Thyroid gland (tissue), 4 donors: ENCODE data around the gene MTA1.

ENCODE experiments used
- CTCF ChIP-seq, 6 experiments: fragments of 200-600 bp in 3 of 6; fragments of 450-650 bp in 3 of 6; sonication (generic) in 3 of 6; IDR thresholded peaks; one replicate each; pipeline ENCODE4 v1.5.1; 2016 to 2019; ENCODE audit warnings: antibody characterized with exemption in 6 of 6, mild to moderate bottlenecking in 2 of 6, inconsistent platforms in 1 of 6, moderate library complexity in 1 of 6
- POLR2A ChIP-seq, 2 donors: fragments of 450-650 bp; IDR thresholded peaks; one replicate each; pipeline ENCODE4 v1.6.1; 2017; ENCODE audit warnings: antibody characterized with exemption in 2 of 2, mild to moderate bottlenecking in 2 of 2, moderate library complexity in 1 of 2

DNA sequence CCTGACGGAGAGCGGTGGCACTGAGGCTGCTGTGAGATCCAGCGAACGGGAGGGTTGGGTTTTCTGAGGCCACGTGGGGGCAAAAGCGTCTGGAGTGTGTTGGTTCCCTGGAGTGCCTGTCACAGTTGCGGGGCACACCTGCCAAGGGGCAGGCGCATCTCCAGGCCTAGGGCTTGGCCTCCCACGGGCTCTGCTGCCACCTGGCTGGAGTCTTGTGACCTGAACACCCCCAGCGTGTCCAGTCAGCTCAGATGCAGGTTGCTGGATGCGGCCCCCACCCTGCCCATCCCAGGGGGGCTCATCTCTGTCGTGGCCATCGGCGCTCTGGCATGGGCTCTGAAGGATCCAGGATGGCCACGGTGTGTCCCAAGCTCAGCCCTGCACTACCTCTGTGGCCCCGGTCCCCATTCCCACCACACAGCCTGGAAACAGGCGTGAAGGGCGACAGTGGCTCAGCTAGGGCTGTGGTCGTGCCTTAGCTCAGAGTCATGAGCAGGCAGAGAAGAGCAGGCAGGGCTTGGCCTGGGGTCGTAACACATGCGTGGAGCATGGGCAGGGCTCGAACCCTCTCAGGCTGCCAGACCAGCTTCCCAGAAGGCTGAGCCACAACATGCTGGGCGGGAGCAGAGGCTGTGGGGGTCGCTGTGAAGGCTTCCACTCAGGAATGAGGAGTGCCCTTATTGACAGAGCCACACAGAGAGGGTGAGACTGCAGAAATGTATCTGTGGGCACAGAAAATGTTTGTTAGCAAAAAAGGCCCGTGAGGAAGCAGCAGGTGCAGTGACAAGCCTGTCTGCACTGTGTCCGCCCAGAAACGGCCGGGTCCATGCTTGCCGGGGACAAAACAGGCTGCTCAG is 31.5 kb downstream of the MTA1 start:
- no peak for TF ChIP-seq CTCF (IDR thresholded peaks at IDR 0.05)
- TF ChIP-seq POLR2A (IDR thresholded peaks at IDR 0.05) = no peak
